GM23338 (cell line): ENCODE measurements around the gene GLUL. TPM values are rescaled to one million over a fixed set of nuclear protein-coding genes. Genes with fewer than 3 reads are reported as not detected.

Source experiments
- ATAC-seq: fragments of 200-7000 bp; cut with Tn5 transposase; 3 replicates; pipeline ENCODE4 v1.9.1; 2020
- DNase-seq: peaks from one replicate; pipeline ENCODE4 v3.0.0-alpha.2; 2015; ENCODE audit warnings: low spot score
- H2AFZ ChIP-seq: fragments of 200-600 bp; sonication (generic); 2 replicates; pipeline ENCODE4 v1.8.0; 2016; ENCODE audit warnings: antibody characterized with exemption, mild to moderate bottlenecking, moderate library complexity
- H3F3A ChIP-seq: fragments of 200-600 bp; sonication (generic); replicated peaks from 2 replicates; pipeline ENCODE4 v1.8.0; 2017; ENCODE audit warnings: antibody characterized with exemption, mixed run types, low read depth
- H3K27ac ChIP-seq: fragments of 200-600 bp; sonication (generic); 2 replicates; pipeline ENCODE4 v1.6.1; 2016; ENCODE audit warnings: low read depth
- H3K27me3 ChIP-seq: fragments of 200-600 bp; sonication (generic); 2 replicates; pipeline ENCODE4 v1.8.0; 2016; ENCODE audit warnings: mild to moderate bottlenecking, mixed run types, moderate library complexity; ENCODE audit not compliant: insufficient read depth
- H3K36me3 ChIP-seq: fragments of 200-600 bp; sonication (generic); 2 replicates; pipeline ENCODE4 v1.8.0; 2016; ENCODE audit warnings: mild to moderate bottlenecking; ENCODE audit not compliant: insufficient read depth
- H3K4me1 ChIP-seq: fragments of 200-600 bp; sonication (generic); 2 replicates; pipeline ENCODE4 v1.8.0; 2016; ENCODE audit warnings: mild to moderate bottlenecking, moderate library complexity; ENCODE audit not compliant: insufficient read depth
- H3K4me2 ChIP-seq: fragments of 200-600 bp; sonication (generic); 2 replicates; pipeline ENCODE4 v1.7.1; 2017; ENCODE audit warnings: mixed run types
- H3K4me3 ChIP-seq: fragments of 200-600 bp; sonication (generic); 2 replicates; pipeline ENCODE4 v1.6.1; 2016; ENCODE audit warnings: mixed run types
- H3K79me2 ChIP-seq: fragments of 200-600 bp; sonication (generic); replicated peaks from 2 replicates; pipeline ENCODE4 v1.8.0; 2017; ENCODE audit warnings: mild to moderate bottlenecking; ENCODE audit not compliant: insufficient read depth
- H3K9me2 ChIP-seq: fragments of 200-600 bp; sonication (generic); 2 replicates; pipeline ENCODE4 v1.8.0; 2017; ENCODE audit not compliant: insufficient read depth
- H4K20me1 ChIP-seq: fragments of 200-600 bp; sonication (generic); replicated peaks from 2 replicates; pipeline ENCODE4 v1.8.0; 2017; ENCODE audit warnings: mild to moderate bottlenecking; ENCODE audit not compliant: insufficient read depth
- H3K27ac Mint-ChIP-seq: 2 replicates; pipeline ENCODE4 v1.8.0; 2020; ENCODE audit warnings: inconsistent platforms, mild to moderate bottlenecking, moderate library complexity, mixed read lengths
- H3K27me3 Mint-ChIP-seq: 3 replicates; pipeline ENCODE4 v1.8.0; 2022; ENCODE audit warnings: low read depth, mild to moderate bottlenecking, moderate library complexity, mixed read lengths, inconsistent platforms; ENCODE audit not compliant: insufficient read depth, poor library complexity
- H3K36me3 Mint-ChIP-seq: 3 replicates; pipeline ENCODE4 v1.8.0; 2021; ENCODE audit warnings: low read depth, mild to moderate bottlenecking, inconsistent platforms, moderate library complexity, mixed read lengths
- H3K4me1 Mint-ChIP-seq: 3 replicates; pipeline ENCODE4 v1.8.0; 2020; ENCODE audit warnings: mild to moderate bottlenecking, inconsistent platforms, mixed read lengths
- H3K4me3 Mint-ChIP-seq: 3 replicates; pipeline ENCODE4 v1.8.0; 2021; ENCODE audit warnings: moderate library complexity, mild to moderate bottlenecking, inconsistent platforms, mixed read lengths
- H3K9me3 Mint-ChIP-seq: 3 replicates; pipeline ENCODE4 v1.8.0; 2020; ENCODE audit warnings: moderate library complexity, mild to moderate bottlenecking, inconsistent platforms, mixed read lengths
- CREB1 ChIP-seq: fragments of 250-450 bp; sonication (Bioruptor Pico); IDR thresholded peaks from 2 replicates; pipeline ENCODE4 v1.5.0; 2020; ENCODE audit warnings: low read depth, mild to moderate bottlenecking, moderate library complexity
- EZH2 ChIP-seq: fragments of 200-600 bp; sonication (generic); IDR thresholded peaks from one replicate; pipeline ENCODE4 v1.8.0; 2017; ENCODE audit warnings: antibody characterized with exemption, mild to moderate bottlenecking, low read depth; ENCODE audit not compliant: unreplicated experiment
- EZH2phosphoT487 ChIP-seq: fragments of 200-600 bp; sonication (generic); IDR thresholded peaks from one replicate; pipeline ENCODE4 v1.8.1; 2018; ENCODE audit warnings: antibody characterized with exemption; ENCODE audit not compliant: unreplicated experiment
- JUNB ChIP-seq: IDR thresholded peaks from one replicate; pipeline ENCODE4 v1.6.1; 2016; ENCODE audit warnings: antibody characterized with exemption; ENCODE audit not compliant: unreplicated experiment
- POLR2AphosphoS5 ChIP-seq: IDR thresholded peaks from 2 replicates; pipeline ENCODE4 v1.6.1; 2016; ENCODE audit warnings: antibody characterized with exemption, low read depth
- ZNF114 ChIP-seq: fragments of 250-450 bp; sonication (Bioruptor Pico); IDR thresholded peaks from 2 replicates; pipeline ENCODE4 v1.5.0; 2020; ENCODE audit warnings: mild to moderate bottlenecking, moderate library complexity
- ZNF331 ChIP-seq: fragments of 250-450 bp; sonication (Bioruptor Pico); IDR thresholded peaks from 2 replicates; pipeline ENCODE4 v1.5.0; 2020; ENCODE audit warnings: low read depth, mild to moderate bottlenecking, moderate library complexity
- polyA plus RNA-seq: library from polyadenylated mRNA; unstranded; fragments of >200 nt; fragmentation: Nextera tagmentation; extraction: Ambion mirVana; gene quantifications from 2 replicates; pipeline ENCODE4 v1.2.1, GENCODE V29; 2016
- total RNA-seq: library from RNA; depleted of rRNA; stranded (reverse); fragments of >200 nt; shearing (Covaris generic); gene quantifications from 2 replicates; pipeline ENCODE4 v1.2.3, GENCODE V29; 2014
- TF ChIP-seq, protein P1 (sequence below), 2 experiments: fragments of 200-600 bp in 1 of 2; sonication (generic) in 1 of 2; conservative IDR thresholded peaks; 2 replicates each; pipeline versions ENCODE4 v1.5.1 to v1.6.1; 2016 to 2017; ENCODE audit warnings: antibody characterized with exemption in 2 of 2, low read depth in 2 of 2, mild to moderate bottlenecking in 2 of 2, moderate library complexity in 1 of 2
- TF ChIP-seq, protein P2 (sequence below): IDR thresholded peaks from 2 replicates; pipeline ENCODE4 v1.6.1; 2016; ENCODE audit warnings: antibody characterized with exemption
- TF ChIP-seq, protein P3 (sequence below): fragments of 250-450 bp; sonication (Bioruptor Pico); IDR thresholded peaks from 2 replicates; pipeline ENCODE4 v1.5.0; 2020; ENCODE audit warnings: mild to moderate bottlenecking, moderate library complexity
- TF ChIP-seq, protein P4 (sequence below): IDR thresholded peaks from one replicate; pipeline ENCODE4 v1.6.1; 2018; ENCODE audit warnings: antibody characterized with exemption; ENCODE audit not compliant: unreplicated experiment

The GLUL gene
- total and polyA plus RNA-seq, 2 experiments from 2014 or later: 254 to 356 TPM

DNA sequence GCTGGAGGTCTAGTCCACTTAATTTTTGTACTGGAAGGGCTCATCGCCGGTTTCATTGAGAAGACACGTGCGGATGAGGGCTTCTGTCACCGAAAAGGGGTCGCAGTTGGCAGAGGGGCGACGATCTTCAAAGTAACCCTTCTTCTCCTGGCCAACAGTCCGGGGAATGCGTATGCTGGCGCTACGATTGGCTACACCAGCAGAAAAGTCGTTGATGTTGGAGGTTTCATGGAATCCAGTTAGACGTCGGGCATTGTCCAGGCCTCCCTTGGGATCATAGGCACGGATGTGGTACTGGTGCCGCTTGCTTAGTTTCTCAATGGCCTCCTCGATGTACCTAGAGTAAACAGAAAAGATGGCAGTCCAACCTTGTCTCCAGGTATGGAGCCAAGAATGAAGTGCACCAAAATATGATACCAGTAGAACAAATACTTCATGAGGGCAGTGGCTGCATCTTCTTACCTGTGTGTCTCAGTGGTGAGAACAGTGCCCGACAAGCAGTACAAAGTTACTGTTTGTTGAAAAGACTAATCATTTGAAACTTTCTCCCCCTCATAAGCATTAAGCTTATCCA, 7.1 kb downstream of the GLUL start:
- Histone ChIP-seq H3K27me3 (no peaks in the 10 kb centered on the region), H2AFZ (no peak overlapping the region), H3K36me3 (peaks cover 75% of the 10 kb centered on the region), H4K20me1 (peaks cover 69% of the 10 kb centered on the region), H3K9me2 (no peaks in the 10 kb centered on the region), H3K4me2 (no peak overlapping the region), H3K4me3 (no peak overlapping the region), H3K79me2 (peaks cover 45% of the 10 kb centered on the region), H3F3A (peaks cover 42% of the 10 kb centered on the region), H3K4me1 (peaks cover 12% of the 10 kb centered on the region; the same call in 1 of the 2 replicates), H3K27ac (no peak overlapping the region)
- H3K27me3 Mint-ChIP-seq: peaks cover 8% of the 10 kb centered on the region
- H3K9me3 Mint-ChIP-seq: no peaks in the 10 kb centered on the region
- no peak for ATAC-seq
- H3K4me1 Mint-ChIP-seq: peaks cover 10% of the 10 kb centered on the region; the same call in 2 of the 3 replicates
- no peak overlapping the region for H3K4me3 Mint-ChIP-seq
- peaks cover 81% of the 10 kb centered on the region for H3K36me3 Mint-ChIP-seq
- TF ChIP-seq EZH2: no peak
- TF ChIP-seq, protein P1, sequence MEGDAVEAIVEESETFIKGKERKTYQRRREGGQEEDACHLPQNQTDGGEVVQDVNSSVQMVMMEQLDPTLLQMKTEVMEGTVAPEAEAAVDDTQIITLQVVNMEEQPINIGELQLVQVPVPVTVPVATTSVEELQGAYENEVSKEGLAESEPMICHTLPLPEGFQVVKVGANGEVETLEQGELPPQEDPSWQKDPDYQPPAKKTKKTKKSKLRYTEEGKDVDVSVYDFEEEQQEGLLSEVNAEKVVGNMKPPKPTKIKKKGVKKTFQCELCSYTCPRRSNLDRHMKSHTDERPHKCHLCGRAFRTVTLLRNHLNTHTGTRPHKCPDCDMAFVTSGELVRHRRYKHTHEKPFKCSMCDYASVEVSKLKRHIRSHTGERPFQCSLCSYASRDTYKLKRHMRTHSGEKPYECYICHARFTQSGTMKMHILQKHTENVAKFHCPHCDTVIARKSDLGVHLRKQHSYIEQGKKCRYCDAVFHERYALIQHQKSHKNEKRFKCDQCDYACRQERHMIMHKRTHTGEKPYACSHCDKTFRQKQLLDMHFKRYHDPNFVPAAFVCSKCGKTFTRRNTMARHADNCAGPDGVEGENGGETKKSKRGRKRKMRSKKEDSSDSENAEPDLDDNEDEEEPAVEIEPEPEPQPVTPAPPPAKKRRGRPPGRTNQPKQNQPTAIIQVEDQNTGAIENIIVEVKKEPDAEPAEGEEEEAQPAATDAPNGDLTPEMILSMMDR (conservative IDR thresholded peaks at IDR 0.05; ENCODE audit: low read depth in 2 of 2): no peak
- no peak for TF ChIP-seq POLR2AphosphoS5
- no peak for TF ChIP-seq JUNB
- no peak for TF ChIP-seq CREB1
- no peak for TF ChIP-seq EZH2phosphoT487
- no peak for TF ChIP-seq ZNF114 (CRISPR knock-in tag)
- TF ChIP-seq, protein P2, sequence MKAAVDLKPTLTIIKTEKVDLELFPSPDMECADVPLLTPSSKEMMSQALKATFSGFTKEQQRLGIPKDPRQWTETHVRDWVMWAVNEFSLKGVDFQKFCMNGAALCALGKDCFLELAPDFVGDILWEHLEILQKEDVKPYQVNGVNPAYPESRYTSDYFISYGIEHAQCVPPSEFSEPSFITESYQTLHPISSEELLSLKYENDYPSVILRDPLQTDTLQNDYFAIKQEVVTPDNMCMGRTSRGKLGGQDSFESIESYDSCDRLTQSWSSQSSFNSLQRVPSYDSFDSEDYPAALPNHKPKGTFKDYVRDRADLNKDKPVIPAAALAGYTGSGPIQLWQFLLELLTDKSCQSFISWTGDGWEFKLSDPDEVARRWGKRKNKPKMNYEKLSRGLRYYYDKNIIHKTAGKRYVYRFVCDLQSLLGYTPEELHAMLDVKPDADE: no peak
- TF ChIP-seq, protein P3, sequence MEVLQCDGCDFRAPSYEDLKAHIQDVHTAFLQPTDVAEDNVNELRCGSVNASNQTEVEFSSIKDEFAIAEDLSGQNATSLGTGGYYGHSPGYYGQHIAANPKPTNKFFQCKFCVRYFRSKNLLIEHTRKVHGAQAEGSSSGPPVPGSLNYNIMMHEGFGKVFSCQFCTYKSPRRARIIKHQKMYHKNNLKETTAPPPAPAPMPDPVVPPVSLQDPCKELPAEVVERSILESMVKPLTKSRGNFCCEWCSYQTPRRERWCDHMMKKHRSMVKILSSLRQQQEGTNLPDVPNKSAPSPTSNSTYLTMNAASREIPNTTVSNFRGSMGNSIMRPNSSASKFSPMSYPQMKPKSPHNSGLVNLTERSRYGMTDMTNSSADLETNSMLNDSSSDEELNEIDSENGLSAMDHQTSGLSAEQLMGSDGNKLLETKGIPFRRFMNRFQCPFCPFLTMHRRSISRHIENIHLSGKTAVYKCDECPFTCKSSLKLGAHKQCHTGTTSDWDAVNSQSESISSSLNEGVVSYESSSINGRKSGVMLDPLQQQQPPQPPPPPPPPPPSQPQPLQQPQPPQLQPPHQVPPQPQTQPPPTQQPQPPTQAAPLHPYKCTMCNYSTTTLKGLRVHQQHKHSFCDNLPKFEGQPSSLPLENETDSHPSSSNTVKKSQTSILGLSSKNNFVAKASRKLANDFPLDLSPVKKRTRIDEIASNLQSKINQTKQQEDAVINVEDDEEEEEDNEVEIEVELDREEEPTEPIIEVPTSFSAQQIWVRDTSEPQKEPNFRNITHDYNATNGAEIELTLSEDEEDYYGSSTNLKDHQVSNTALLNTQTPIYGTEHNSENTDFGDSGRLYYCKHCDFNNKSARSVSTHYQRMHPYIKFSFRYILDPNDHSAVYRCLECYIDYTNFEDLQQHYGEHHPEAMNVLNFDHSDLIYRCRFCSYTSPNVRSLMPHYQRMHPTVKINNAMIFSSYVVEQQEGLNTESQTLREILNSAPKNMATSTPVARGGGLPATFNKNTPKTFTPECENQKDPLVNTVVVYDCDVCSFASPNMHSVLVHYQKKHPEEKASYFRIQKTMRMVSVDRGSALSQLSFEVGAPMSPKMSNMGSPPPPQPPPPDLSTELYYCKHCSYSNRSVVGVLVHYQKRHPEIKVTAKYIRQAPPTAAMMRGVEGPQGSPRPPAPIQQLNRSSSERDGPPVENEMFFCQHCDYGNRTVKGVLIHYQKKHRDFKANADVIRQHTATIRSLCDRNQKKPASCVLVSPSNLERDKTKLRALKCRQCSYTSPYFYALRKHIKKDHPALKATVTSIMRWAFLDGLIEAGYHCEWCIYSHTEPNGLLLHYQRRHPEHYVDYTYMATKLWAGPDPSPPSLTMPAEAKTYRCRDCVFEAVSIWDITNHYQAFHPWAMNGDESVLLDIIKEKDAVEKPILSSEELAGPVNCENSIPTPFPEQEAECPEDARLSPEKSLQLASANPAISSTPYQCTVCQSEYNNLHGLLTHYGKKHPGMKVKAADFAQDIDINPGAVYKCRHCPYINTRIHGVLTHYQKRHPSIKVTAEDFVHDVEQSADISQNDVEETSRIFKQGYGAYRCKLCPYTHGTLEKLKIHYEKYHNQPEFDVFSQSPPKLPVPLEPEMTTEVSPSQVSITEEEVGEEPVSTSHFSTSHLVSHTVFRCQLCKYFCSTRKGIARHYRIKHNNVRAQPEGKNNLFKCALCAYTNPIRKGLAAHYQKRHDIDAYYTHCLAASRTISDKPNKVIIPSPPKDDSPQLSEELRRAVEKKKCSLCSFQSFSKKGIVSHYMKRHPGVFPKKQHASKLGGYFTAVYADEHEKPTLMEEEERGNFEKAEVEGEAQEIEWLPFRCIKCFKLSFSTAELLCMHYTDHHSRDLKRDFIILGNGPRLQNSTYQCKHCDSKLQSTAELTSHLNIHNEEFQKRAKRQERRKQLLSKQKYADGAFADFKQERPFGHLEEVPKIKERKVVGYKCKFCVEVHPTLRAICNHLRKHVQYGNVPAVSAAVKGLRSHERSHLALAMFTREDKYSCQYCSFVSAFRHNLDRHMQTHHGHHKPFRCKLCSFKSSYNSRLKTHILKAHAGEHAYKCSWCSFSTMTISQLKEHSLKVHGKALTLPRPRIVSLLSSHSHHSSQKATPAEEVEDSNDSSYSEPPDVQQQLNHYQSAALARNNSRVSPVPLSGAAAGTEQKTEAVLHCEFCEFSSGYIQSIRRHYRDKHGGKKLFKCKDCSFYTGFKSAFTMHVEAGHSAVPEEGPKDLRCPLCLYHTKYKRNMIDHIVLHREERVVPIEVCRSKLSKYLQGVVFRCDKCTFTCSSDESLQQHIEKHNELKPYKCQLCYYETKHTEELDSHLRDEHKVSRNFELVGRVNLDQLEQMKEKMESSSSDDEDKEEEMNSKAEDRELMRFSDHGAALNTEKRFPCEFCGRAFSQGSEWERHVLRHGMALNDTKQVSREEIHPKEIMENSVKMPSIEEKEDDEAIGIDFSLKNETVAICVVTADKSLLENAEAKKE (CRISPR knock-in tag): no peak
- TF ChIP-seq ZNF331 (CRISPR knock-in tag): no peak
- TF ChIP-seq, protein P4, sequence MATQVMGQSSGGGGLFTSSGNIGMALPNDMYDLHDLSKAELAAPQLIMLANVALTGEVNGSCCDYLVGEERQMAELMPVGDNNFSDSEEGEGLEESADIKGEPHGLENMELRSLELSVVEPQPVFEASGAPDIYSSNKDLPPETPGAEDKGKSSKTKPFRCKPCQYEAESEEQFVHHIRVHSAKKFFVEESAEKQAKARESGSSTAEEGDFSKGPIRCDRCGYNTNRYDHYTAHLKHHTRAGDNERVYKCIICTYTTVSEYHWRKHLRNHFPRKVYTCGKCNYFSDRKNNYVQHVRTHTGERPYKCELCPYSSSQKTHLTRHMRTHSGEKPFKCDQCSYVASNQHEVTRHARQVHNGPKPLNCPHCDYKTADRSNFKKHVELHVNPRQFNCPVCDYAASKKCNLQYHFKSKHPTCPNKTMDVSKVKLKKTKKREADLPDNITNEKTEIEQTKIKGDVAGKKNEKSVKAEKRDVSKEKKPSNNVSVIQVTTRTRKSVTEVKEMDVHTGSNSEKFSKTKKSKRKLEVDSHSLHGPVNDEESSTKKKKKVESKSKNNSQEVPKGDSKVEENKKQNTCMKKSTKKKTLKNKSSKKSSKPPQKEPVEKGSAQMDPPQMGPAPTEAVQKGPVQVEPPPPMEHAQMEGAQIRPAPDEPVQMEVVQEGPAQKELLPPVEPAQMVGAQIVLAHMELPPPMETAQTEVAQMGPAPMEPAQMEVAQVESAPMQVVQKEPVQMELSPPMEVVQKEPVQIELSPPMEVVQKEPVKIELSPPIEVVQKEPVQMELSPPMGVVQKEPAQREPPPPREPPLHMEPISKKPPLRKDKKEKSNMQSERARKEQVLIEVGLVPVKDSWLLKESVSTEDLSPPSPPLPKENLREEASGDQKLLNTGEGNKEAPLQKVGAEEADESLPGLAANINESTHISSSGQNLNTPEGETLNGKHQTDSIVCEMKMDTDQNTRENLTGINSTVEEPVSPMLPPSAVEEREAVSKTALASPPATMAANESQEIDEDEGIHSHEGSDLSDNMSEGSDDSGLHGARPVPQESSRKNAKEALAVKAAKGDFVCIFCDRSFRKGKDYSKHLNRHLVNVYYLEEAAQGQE: no peak
- no peak overlapping the region for H3K27ac Mint-ChIP-seq
- DNase-seq: no peak
